Measurements from ENCODE around the gene CHST3. TPM values are rescaled to one million over a fixed set of nuclear protein-coding genes. Genes with fewer than 3 reads are reported as not detected.

CHST3 gene
- total and polyA plus RNA-seq, 10 donors = 0.28 to 8.7 (median 4.5) TPM

GRCh38 chr10:72025400-72025799, 61.2 kb downstream of the CHST3 start:
- TF ChIP-seq CTCF (IDR thresholded peaks at IDR 0.05 in 8 of 11, conservative IDR thresholded peaks at IDR 0.05 in 3 of 11) = no peak
- TF ChIP-seq POLR2A (IDR thresholded peaks at IDR 0.05) = no peak
- TF ChIP-seq POLR2AphosphoS5 (IDR thresholded peaks at IDR 0.05) = no peak
- Histone ChIP-seq H3K27me3 (replicated peaks in 1 of 7) (no peaks in the 10 kb centered on the region), H3K9me3 (no peaks in the 10 kb centered on the region), H3K36me3 (no peaks in the 10 kb centered on the region), H3K4me1 (peaks cover 0 to 20% (median 15%) of the 10 kb centered on the region in 6 donors), H3K27ac (no peak overlapping the region), H3K4me3 (no peak overlapping the region)
- WGBS, 5 donors = 92 to 97% (median 95%) methylated on average over 8 of the region's 8 CpGs
- intact Hi-C loops (cut with DNase I; ENCODE audit: low total_unique reads) = no loop called here
- DNase-seq = no peak

GRCh38 chr10:72025832-72026231, 61.6 kb downstream of the CHST3 start:
- Histone ChIP-seq H3K27ac (no peak overlapping the region), H3K4me1 (peaks cover 0 to 19% (median 12%) of the 10 kb centered on the region in 6 donors), H3K9me3 (no peaks in the 10 kb centered on the region), H3K27me3 (replicated peaks in 1 of 7) (no peaks in the 10 kb centered on the region), H3K36me3 (no peaks in the 10 kb centered on the region), H3K4me3 (no peak overlapping the region)
- WGBS, 5 donors = 73 to 92% (median 86%) methylated on average over 5 of the region's 5 CpGs
- DNase-seq = no peak
- TF ChIP-seq POLR2A (IDR thresholded peaks at IDR 0.05) = no peak
- no peak for TF ChIP-seq POLR2AphosphoS5 (IDR thresholded peaks at IDR 0.05)
- TF ChIP-seq CTCF (IDR thresholded peaks at IDR 0.05 in 8 of 11, conservative IDR thresholded peaks at IDR 0.05 in 3 of 11) = no peak
- intact Hi-C loops (cut with DNase I; ENCODE audit: low total_unique reads) = no loop called here

GRCh38 chr10:72026278-72027111, 62.3 kb downstream of the CHST3 start:
- WGBS, 5 donors = 86 to 91% (median 87%) methylated on average over 12 to 14 of the region's 14 CpGs
- intact Hi-C loops (cut with DNase I; ENCODE audit: low total_unique reads) = no loop called here
- Histone ChIP-seq H3K4me3 (no peak overlapping the region), H3K36me3 (no peaks in the 10 kb centered on the region), H3K27me3 (replicated peaks in 1 of 7) (no peaks in the 10 kb centered on the region), H3K9me3 (no peaks in the 10 kb centered on the region), H3K27ac (no peak overlapping the region), H3K4me1 (peaks cover 0 to 12% (median 6%) of the 10 kb centered on the region in 6 donors)
- DNase-seq = no peak
- no peak for TF ChIP-seq CTCF (IDR thresholded peaks at IDR 0.05 in 8 of 11, conservative IDR thresholded peaks at IDR 0.05 in 3 of 11)
- no peak for TF ChIP-seq POLR2A (IDR thresholded peaks at IDR 0.05)
- TF ChIP-seq POLR2AphosphoS5 (IDR thresholded peaks at IDR 0.05) = no peak

- intact Hi-C loops (cut with DNase I; ENCODE audit: low total_unique reads) = no loop called here
- WGBS, 5 donors = 75 to 83% (median 77%) methylated on average over 6 of the region's 6 CpGs
- Histone ChIP-seq H3K4me3 (no peak overlapping the region), H3K27me3 (replicated peaks in 1 of 7) (no peaks in the 10 kb centered on the region), H3K27ac (no peak overlapping the region), H3K9me3 (no peaks in the 10 kb centered on the region), H3K4me1 (peaks cover 0 to 4% (median 0%) of the 10 kb centered on the region in 6 donors), H3K36me3 (no peaks in the 10 kb centered on the region)
- DNase-seq = no peak
- TF ChIP-seq POLR2A (IDR thresholded peaks at IDR 0.05) (no peak), CTCF (IDR thresholded peaks at IDR 0.05 in 8 of 11, conservative IDR thresholded peaks at IDR 0.05 in 3 of 11) (no peak), POLR2AphosphoS5 (IDR thresholded peaks at IDR 0.05) (no peak)
Measured at GRCh38 chr10:72027498-72027897, 63.3 kb downstream of the CHST3 start.

Data from spleen (tissue), 11 donors.